Right atrium auricular region (tissue), 2 donors: ENCODE results near the gene MYO10. TPM values are rescaled to one million over a fixed set of nuclear protein-coding genes. Genes with fewer than 3 reads are reported as not detected.

Source experiments
- DNase-seq: peaks from one replicate; pipeline ENCODE4 v3.0.0-alpha.2; 2019; ENCODE audit warnings: low spot score
- H3K27ac ChIP-seq, 2 donors: fragments of 200-600 bp; sonication (generic); 1 replicate in 1 of 2; 2 replicates in 1 of 2; pipeline ENCODE4 v1.5.1; 2016 to 2019
- H3K27me3 ChIP-seq, 2 donors: fragments of 200-600 bp; sonication (generic); one replicate each; pipeline versions ENCODE4 v1.5.1 to v1.6.0; 2017 to 2019
- H3K36me3 ChIP-seq: fragments of 200-600 bp; sonication (generic); one replicate; pipeline ENCODE4 v1.5.1; 2016
- H3K4me1 ChIP-seq, 2 donors: fragments of 200-600 bp; sonication (generic); one replicate each; pipeline versions ENCODE4 v1.5.1 to v1.6.0; 2017 to 2019
- H3K4me3 ChIP-seq, 2 donors: fragments of 200-600 bp; sonication (generic); 1 replicate in 1 of 2; 2 replicates in 1 of 2; pipeline ENCODE4 v1.5.1; 2017 to 2019; ENCODE audit warnings: mild to moderate bottlenecking in 1 of 2, moderate library complexity in 1 of 2
- H3K9me3 ChIP-seq, 2 donors: fragments of 200-600 bp; sonication (generic); one replicate each; pipeline ENCODE4 v1.5.1; 2019
- CTCF ChIP-seq, 2 donors: fragments of 200-600 bp; sonication (generic); IDR thresholded peaks; one replicate each; pipeline ENCODE4 v1.5.1; 2019; ENCODE audit warnings: antibody characterized with exemption in 2 of 2
- total RNA-seq, 2 donors: library from RNA; depleted of rRNA; stranded (reverse); fragments of >200 nt; gene quantifications; one replicate each; pipeline ENCODE4 v1.1.0, GENCODE V29; 2016

The MYO10 gene
- total RNA-seq, 2 donors from 2014 or later = 3.8 to 5.5 TPM

DNA sequence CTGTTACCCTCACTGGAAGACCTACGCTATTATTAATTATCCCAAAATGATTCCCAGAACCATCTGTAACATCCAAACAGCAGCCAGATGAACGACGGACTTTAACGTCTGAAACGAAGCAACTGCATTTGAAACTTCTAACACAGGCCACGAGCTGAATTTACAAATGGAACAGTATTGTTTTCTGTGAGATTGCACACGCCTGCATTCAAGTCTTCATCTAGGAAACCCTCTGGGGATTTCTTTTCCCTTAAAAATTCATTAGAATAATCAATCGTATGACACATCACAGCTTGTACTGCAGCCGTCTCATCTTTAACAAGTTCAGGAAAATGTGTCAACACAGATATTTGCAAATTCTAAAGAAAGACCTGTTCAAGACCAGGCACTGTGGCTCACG lies 80.2 kb downstream of the MYO10 start:
- TF ChIP-seq CTCF (IDR thresholded peaks at IDR 0.05) = no peak
- Histone ChIP-seq H3K4me1 (peaks cover 0 to 5% of the 10 kb centered on the region in 2 donors), H3K27ac (no peak overlapping the region), H3K4me3 (no peak overlapping the region), H3K36me3 (no peaks in the 10 kb centered on the region), H3K27me3 (no peaks in the 10 kb centered on the region), H3K9me3 (peaks cover 0 to 16% of the 10 kb centered on the region in 2 donors)
- no peak for DNase-seq

GRCh38 chr5:16855485-16855884 lies 80.6 kb downstream of the MYO10 start:
- Histone ChIP-seq H3K36me3 (no peaks in the 10 kb centered on the region), H3K4me1 (peaks cover 0 to 5% of the 10 kb centered on the region in 2 donors), H3K27me3 (no peaks in the 10 kb centered on the region), H3K4me3 (no peak overlapping the region), H3K27ac (no peak overlapping the region), H3K9me3 (peaks cover 0 to 16% of the 10 kb centered on the region in 2 donors)
- no peak for DNase-seq
- no peak for TF ChIP-seq CTCF (IDR thresholded peaks at IDR 0.05)

- Histone ChIP-seq H3K4me3 (no peak overlapping the region), H3K27ac (no peak overlapping the region), H3K9me3 (peaks cover 0 to 8% of the 10 kb centered on the region in 2 donors), H3K4me1 (peaks cover 0 to 5% of the 10 kb centered on the region in 2 donors), H3K27me3 (no peaks in the 10 kb centered on the region), H3K36me3 (no peaks in the 10 kb centered on the region)
- no peak for TF ChIP-seq CTCF (IDR thresholded peaks at IDR 0.05)
- no peak for DNase-seq
Observed at GRCh38 chr5:16854351-16854750, 81.7 kb downstream of the MYO10 start.

GRCh38 chr5:16853518-16853917 lies 82.6 kb downstream of the MYO10 start:
- Histone ChIP-seq H3K36me3 (no peaks in the 10 kb centered on the region), H3K4me1 (peaks cover 0 to 5% of the 10 kb centered on the region in 2 donors), H3K4me3 (no peak overlapping the region), H3K9me3 (no peaks in the 10 kb centered on the region), H3K27me3 (no peaks in the 10 kb centered on the region), H3K27ac (no peak overlapping the region)
- TF ChIP-seq CTCF (IDR thresholded peaks at IDR 0.05) = no peak
- DNase-seq = no peak

DNA sequence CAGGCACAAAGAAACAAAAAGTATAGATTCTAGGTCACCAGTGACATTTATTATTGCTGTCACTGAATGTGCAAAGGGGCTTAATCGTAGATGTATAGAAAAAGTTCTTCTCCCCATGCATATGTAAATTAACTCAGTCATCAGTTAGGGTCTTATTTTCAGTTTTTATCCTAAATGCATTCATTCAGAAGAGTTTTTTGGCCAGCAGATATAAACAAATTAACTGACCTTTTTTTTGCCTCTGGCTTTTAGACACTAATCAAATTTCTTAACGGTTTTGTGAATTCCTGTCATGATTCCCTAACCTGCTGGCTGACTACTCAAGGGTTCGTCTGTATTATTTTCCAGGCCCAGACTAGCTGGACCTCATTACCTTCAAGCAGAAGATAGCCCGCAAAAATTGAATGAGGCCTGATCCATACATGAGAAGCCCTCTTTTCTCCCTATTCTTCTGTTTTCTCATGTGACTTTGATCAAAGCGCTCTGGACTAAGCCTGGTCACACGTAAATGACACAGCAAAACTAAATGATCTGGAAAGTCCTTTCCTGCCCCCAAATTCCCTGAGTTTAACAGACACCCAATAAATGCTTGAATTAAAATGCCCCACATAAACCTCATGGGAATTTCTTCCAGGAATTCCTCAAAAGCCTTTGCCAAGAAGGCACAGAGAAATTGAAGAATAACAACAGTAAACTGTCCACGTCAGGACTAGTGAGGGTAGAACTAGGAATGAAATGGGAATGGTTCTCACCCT lies 83.7 kb downstream of the MYO10 start:
- Histone ChIP-seq H3K9me3 (no peaks in the 10 kb centered on the region), H3K4me1 (peaks cover 0 to 5% of the 10 kb centered on the region in 2 donors), H3K36me3 (no peaks in the 10 kb centered on the region), H3K4me3 (no peak overlapping the region), H3K27ac (no peak overlapping the region), H3K27me3 (no peaks in the 10 kb centered on the region)
- no peak for DNase-seq
- TF ChIP-seq CTCF (IDR thresholded peaks at IDR 0.05) = no peak

GRCh38 chr5:16849775-16850174 lies 86.3 kb downstream of the MYO10 start:
- no peak overlapping the region for H3K4me3 ChIP-seq
- no peaks in the 10 kb centered on the region for H3K4me1 ChIP-seq
- no peak for DNase-seq
- H3K9me3 ChIP-seq = no peaks in the 10 kb centered on the region
- TF ChIP-seq CTCF (IDR thresholded peaks at IDR 0.05) = no peak
- H3K27ac ChIP-seq = no peak overlapping the region
- no peaks in the 10 kb centered on the region for H3K27me3 ChIP-seq
- H3K36me3 ChIP-seq = no peaks in the 10 kb centered on the region
